ENCODE results near the gene MRPL58.
"Not testable (repeated sequence)": the region's sequence is repeated elsewhere in the genome, so short reads cannot be mapped to it uniquely, and the experiment has no call there.

MRPL58 gene

GRCh38 chr17:75003070-75003956 is 9.2 kb upstream of the MRPL58 start:
- DNase-seq (ENCODE audit: low read depth, low spot score): no peak
- no peak for TF ChIP-seq CTCF (IDR thresholded peaks at IDR 0.05; ENCODE audit: insufficient read depth, low read length, missing control alignments)
- no peak overlapping the region for H3K4me3 ChIP-seq (ENCODE audit: low read depth, low read length)
- POLR2A ChIA-PET: interaction anchor here (0.6 to 0.8 kb wide), 2 partner anchors 9 to 12 kb away, joined by 3 read pairs; partner anchors contain the start of gene MRPL58
- CTCF ChIA-PET: interaction anchor here (1.1 to 3.9 kb wide), 2 partner anchors 9 to 16 kb away, joined by 3 to 27 read pairs; partner anchors contain the start of genes CDR2L and MRPL58

- no peak for DNase-seq (ENCODE audit: low read depth, low spot score)
- H3K4me3 ChIP-seq (ENCODE audit: low read depth, low read length): no peak overlapping the region
- ChIA-PET POLR2A (no interaction called here), CTCF (interaction anchor here (1.1 to 3.9 kb wide), 3 partner anchors 8 to 42 kb away, joined by 3 to 27 read pairs (median 3); partner anchors contain the start of genes CDR2L and MRPL58)
- TF ChIP-seq CTCF (IDR thresholded peaks at IDR 0.05; ENCODE audit: insufficient read depth, low read length, missing control alignments): no peak
Measured at GRCh38 chr17:75003957-75004355, 8.5 kb upstream of the MRPL58 start.

GRCh38 chr17:75004371-75004770 is 8.1 kb upstream of the MRPL58 start:
- ChIA-PET POLR2A (no interaction called here), CTCF (interaction anchor here (1.1 to 3.9 kb wide), 3 partner anchors 8 to 43 kb away, joined by 3 to 27 read pairs (median 3); partner anchors contain the start of genes CDR2L and MRPL58)
- no peak overlapping the region for H3K4me3 ChIP-seq (ENCODE audit: low read depth, low read length)
- TF ChIP-seq CTCF (IDR thresholded peaks at IDR 0.05; ENCODE audit: insufficient read depth, low read length, missing control alignments): no peak
- DNase-seq (ENCODE audit: low read depth, low spot score): no peak

GRCh38 chr17:75005291-75005690 is 7.2 kb upstream of the MRPL58 start:
- TF ChIP-seq CTCF (IDR thresholded peaks at IDR 0.05; ENCODE audit: insufficient read depth, low read length, missing control alignments): no peak
- POLR2A ChIA-PET: no interaction called here
- no peak overlapping the region for H3K4me3 ChIP-seq (ENCODE audit: low read depth, low read length)
- DNase-seq (ENCODE audit: low read depth, low spot score): no peak
- CTCF ChIA-PET: interaction anchor here (1.2 to 1.4 kb wide), 2 partner anchors 8 to 44 kb away, joined by 3 to 4 read pairs; no protein-coding TSS in a partner anchor

GRCh38 chr17:75006084-75006483 is 6.4 kb upstream of the MRPL58 start:
- POLR2A ChIA-PET; H3K4me3 ChIP-seq (ENCODE audit: low read depth, low read length); DNase-seq (ENCODE audit: low read depth, low spot score): not testable (repeated sequence)
- CTCF ChIA-PET: interaction anchor here (0.9 to 2.6 kb wide), 4 partner anchors 9 to 45 kb away, joined by 3 to 15 read pairs (median 4); no protein-coding TSS in a partner anchor

GRCh38 chr17:75006653-75007052 is 5.8 kb upstream of the MRPL58 start:
- no peak for TF ChIP-seq CTCF (IDR thresholded peaks at IDR 0.05; ENCODE audit: insufficient read depth, low read length, missing control alignments)
- POLR2A ChIA-PET: no interaction called here

More at GRCh38 chr17:75006653-75007052, 5.8 kb upstream of the MRPL58 start:
- no peak overlapping the region for H3K4me3 ChIP-seq (ENCODE audit: low read depth, low read length)
- no peak for DNase-seq (ENCODE audit: low read depth, low spot score)
- CTCF ChIA-PET: interaction anchor here (0.9 to 2.6 kb wide), 3 partner anchors 18 to 45 kb away, joined by 3 to 15 read pairs (median 4); no protein-coding TSS in a partner anchor

Data from AG04449 (cell line).